Subcutaneous abdominal adipose tissue (tissue), 5 donors: ENCODE data around the gene CD7.

Experiments
- H3K27ac ChIP-seq: one replicate; pipeline ENCODE4 v1.7.0; 2013; ENCODE audit warnings: low read depth, mild to moderate bottlenecking, inconsistent platforms, low read length, moderate library complexity
- H3K27me3 ChIP-seq, 5 donors: one replicate each; pipeline ENCODE4 v1.7.0; 2013; ENCODE audit warnings: low read length in 5 of 5, inconsistent platforms in 1 of 5; ENCODE audit not compliant: control insufficient read depth in 5 of 5, insufficient read depth in 4 of 5
- H3K36me3 ChIP-seq, 5 donors: one replicate each; pipeline ENCODE4 v1.7.0; 2013; ENCODE audit warnings: low read length in 5 of 5; ENCODE audit not compliant: control insufficient read depth in 5 of 5, insufficient read depth in 5 of 5
- H3K4me1 ChIP-seq, 5 donors: one replicate each; pipeline ENCODE4 v1.7.0; 2013; ENCODE audit warnings: low read length in 5 of 5, mild to moderate bottlenecking in 3 of 5, moderate library complexity in 1 of 5; ENCODE audit not compliant: control insufficient read depth in 5 of 5, insufficient read depth in 5 of 5
- H3K4me3 ChIP-seq, 5 donors: one replicate each; pipeline ENCODE4 v1.7.0; 2013; ENCODE audit warnings: low read length in 5 of 5, low read depth in 1 of 5
- H3K9ac ChIP-seq, 5 donors: one replicate each; pipeline ENCODE4 v1.7.0; 2013; ENCODE audit warnings: low read length in 5 of 5, mild to moderate bottlenecking in 4 of 5, moderate library complexity in 3 of 5
- H3K9me3 ChIP-seq, 5 donors: one replicate each; pipeline ENCODE4 v1.7.0; 2013; ENCODE audit warnings: low read length in 5 of 5; ENCODE audit not compliant: control insufficient read depth in 5 of 5
- donor health status: healthy.
- donor health status: healthy.
- donor health status: healthy.
- donor health status: healthy.
- donor health status: healthy.

Gene CD7

DNA sequence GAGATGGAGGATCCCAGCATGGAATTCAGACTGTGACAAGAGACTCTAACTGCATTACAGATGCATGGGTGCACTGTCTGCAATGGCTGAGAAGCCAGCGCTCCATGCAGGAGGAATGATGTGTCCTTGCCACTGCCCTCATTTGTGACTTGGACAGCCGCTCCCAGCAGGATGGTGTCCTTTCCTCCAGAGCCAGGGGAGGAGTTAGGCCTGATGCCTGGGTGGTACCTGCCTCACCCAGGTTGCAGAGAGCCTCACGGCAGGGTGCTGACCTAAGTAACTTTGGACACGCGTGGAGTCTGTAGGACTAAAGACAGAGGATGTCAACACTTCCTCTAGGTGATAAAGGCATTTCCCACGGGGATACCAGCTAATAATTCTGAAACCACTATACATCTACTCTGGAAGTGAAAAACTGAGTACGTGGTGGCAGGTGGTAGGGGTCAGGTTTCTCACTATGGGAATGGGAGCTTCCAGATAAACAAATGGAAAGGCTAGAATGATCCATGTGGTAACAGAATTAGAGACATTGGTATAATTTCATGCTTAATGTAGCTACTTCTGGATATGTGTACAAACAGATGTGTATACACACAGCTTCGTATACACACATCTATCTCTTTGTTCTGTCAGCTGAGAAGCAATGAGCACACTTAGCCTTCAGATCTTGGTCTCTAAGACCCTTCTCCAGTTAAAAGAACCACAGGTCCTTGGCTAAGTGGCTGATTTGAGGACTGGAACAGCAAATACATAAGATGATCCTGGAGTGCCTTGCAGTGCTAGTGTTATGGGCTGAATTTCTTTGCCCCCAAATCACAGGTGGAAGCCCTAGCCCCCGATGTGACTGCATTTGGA lies 30.2 kb downstream of the CD7 start:
- peaks cover 0 to 38% (median 15%) of the 10 kb centered on the region in 5 donors for H3K4me1 ChIP-seq
- H3K9ac ChIP-seq: no peak overlapping the region
- H3K36me3 ChIP-seq: no peaks in the 10 kb centered on the region
- peak overlapping the region; percentile 41 for H3K27ac ChIP-seq
- H3K4me3 ChIP-seq: no peak overlapping the region
- H3K27me3 ChIP-seq: no peaks in the 10 kb centered on the region
- H3K9me3 ChIP-seq: no peaks in the 10 kb centered on the region

DNA sequence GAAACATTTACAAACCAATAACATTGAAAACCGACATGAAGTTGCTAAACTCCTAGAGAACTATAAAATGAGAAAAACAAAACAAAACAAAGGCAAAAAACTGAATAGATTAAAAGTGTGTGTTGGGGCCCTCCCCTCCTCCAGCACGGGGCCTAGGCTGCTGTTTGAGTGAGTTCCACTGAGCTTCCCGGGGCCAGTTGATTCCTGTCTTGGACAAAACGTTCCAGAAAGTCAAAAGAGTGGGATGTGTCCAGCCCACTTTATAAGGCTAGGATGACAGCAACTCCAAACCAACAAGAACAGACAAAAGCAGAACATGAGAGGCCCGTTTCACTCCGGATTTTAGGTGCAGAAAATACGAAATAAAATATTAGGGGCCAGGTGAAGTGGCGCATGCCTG lies 32.3 kb downstream of the CD7 start:
- no peak overlapping the region for H3K4me3 ChIP-seq
- H3K9me3 ChIP-seq: no peaks in the 10 kb centered on the region
- H3K27me3 ChIP-seq: peaks cover 0 to 4% (median 0%) of the 10 kb centered on the region in 5 donors
- no peaks in the 10 kb centered on the region for H3K36me3 ChIP-seq
- H3K27ac ChIP-seq: no peak overlapping the region
- H3K9ac ChIP-seq: no peak overlapping the region
- H3K4me1 ChIP-seq: peaks cover 0 to 36% (median 7%) of the 10 kb centered on the region in 5 donors

DNA sequence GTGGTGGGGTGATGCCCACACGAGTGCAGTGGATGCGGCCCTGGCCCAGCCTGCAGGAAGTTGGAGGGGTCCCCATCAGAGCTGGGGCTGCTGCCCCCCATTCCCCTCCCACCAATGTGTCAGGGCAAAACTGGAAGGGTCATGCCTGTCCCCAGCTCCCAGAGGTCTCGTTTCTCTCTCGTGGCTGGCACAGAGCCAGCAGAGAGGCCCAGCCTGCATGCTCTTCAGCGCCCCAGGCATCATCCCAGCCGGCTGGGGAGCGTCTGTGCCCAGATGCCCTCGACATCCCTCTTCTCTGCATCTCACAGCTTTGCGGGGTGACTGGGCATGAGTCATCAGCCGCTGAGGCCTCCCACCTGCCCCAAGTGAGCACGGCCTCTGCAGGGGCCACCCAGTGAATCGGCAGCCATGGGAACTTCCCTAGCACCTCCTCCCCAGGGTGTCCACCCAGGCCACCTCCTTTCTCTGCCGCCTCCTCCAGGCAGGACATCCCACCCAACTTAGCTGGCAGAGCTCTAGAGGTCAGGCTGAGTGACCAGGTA lies 34.1 kb downstream of the CD7 start:
- no peaks in the 10 kb centered on the region for H3K36me3 ChIP-seq
- H3K9me3 ChIP-seq: no peaks in the 10 kb centered on the region
- H3K4me3 ChIP-seq: no peak overlapping the region
- peaks cover 0 to 4% (median 0%) of the 10 kb centered on the region in 5 donors for H3K27me3 ChIP-seq
- H3K27ac ChIP-seq: no peak overlapping the region
- H3K4me1 ChIP-seq: peaks cover 0 to 28% (median 7%) of the 10 kb centered on the region in 5 donors
- H3K9ac ChIP-seq: peak overlapping the region in 1 of 5 donors; percentile 48

GRCh38 chr17:82282239-82283207 lies 34.9 kb downstream of the CD7 start:
- no peaks in the 10 kb centered on the region for H3K9me3 ChIP-seq
- H3K9ac ChIP-seq: no peak overlapping the region
- no peak overlapping the region for H3K27ac ChIP-seq
- H3K4me3 ChIP-seq: no peak overlapping the region
- H3K4me1 ChIP-seq: peaks cover 0 to 20% (median 4%) of the 10 kb centered on the region in 5 donors
- H3K36me3 ChIP-seq: peaks cover 0 to 7% (median 0%) of the 10 kb centered on the region in 5 donors
- H3K27me3 ChIP-seq: peaks cover 0 to 4% (median 0%) of the 10 kb centered on the region in 5 donors

GRCh38 chr17:82281502-82282238 lies 35.7 kb downstream of the CD7 start:
- H3K36me3 ChIP-seq: peaks cover 0 to 7% (median 0%) of the 10 kb centered on the region in 5 donors
- H3K27me3 ChIP-seq: peaks cover 0 to 4% (median 0%) of the 10 kb centered on the region in 5 donors
- H3K4me3 ChIP-seq: no peak overlapping the region
- no peak overlapping the region for H3K27ac ChIP-seq
- H3K9me3 ChIP-seq: no peaks in the 10 kb centered on the region
- H3K4me1 ChIP-seq: peaks cover 0 to 19% (median 0%) of the 10 kb centered on the region in 5 donors
- no peak overlapping the region for H3K9ac ChIP-seq

DNA sequence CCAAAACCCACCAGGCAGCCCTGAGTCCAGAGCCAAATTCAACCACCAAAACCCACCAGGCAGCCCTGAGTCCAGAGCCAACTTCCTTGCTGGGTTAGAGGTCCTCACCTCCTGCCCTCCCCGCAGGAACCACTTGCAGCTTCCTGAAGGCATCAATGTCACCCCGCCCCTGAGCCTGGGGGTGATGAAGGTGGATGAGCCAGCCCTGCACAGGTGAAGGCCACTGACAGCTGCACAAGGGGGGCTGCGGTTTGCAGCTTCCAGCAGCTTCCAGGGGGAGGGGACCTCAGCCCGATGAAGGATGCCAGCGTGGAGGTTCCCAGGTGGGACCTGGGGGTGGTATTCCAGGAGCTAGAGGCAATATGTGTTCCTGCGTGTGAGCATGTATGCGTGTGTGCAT lies 36.3 kb downstream of the CD7 start:
- H3K9me3 ChIP-seq: no peaks in the 10 kb centered on the region
- peaks cover 0 to 4% (median 0%) of the 10 kb centered on the region in 5 donors for H3K27me3 ChIP-seq
- H3K4me3 ChIP-seq: no peak overlapping the region
- peaks cover 0 to 19% (median 0%) of the 10 kb centered on the region in 5 donors for H3K4me1 ChIP-seq
- peaks cover 0 to 7% (median 0%) of the 10 kb centered on the region in 5 donors for H3K36me3 ChIP-seq
- no peak overlapping the region for H3K9ac ChIP-seq
- H3K27ac ChIP-seq: no peak overlapping the region

GRCh38 chr17:82280537-82280936 lies 36.9 kb downstream of the CD7 start:
- Histone ChIP-seq H3K27ac (no peak overlapping the region), H3K27me3 (peaks cover 0 to 4% (median 0%) of the 10 kb centered on the region in 5 donors)

DNA sequence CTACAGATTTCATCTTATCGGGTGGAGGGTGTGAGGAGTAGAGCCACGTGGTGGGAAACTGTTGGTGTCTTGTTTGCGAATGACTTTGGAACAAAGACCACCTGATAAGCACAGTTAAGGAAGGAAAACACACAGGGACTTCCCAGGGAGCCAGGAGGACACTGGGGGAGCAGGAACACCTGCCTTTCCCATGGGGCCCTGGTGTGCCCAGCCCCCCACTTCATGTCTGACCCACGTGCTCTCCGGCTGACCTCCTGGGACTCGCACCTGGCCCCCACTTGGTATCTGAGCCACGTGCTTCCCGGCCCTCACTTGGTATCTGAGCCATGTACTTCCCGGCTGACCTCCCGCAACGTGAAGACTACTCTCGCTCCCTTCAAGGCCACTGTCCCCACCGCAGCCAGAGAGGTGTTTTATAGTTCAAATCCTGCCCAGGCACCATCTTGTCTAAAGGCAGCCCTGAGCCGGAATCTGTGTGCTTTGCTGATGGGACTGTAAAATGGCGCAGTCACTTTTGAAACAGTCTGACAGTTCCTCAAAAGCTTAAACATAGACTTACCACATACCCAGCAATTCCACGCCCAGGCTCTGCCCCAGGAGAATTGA lies 38.5 kb downstream of the CD7 start:
- no peak overlapping the region for H3K4me3 ChIP-seq
- peaks cover 0 to 28% (median 7%) of the 10 kb centered on the region in 5 donors for H3K4me1 ChIP-seq
- H3K27ac ChIP-seq: no peak overlapping the region
- peaks cover 0 to 4% (median 0%) of the 10 kb centered on the region in 5 donors for H3K27me3 ChIP-seq
- peaks cover 0 to 7% (median 0%) of the 10 kb centered on the region in 5 donors for H3K36me3 ChIP-seq
- no peaks in the 10 kb centered on the region for H3K9me3 ChIP-seq
- H3K9ac ChIP-seq: no peak overlapping the region

More at GRCh38 chr17:82280537-82280936, 36.9 kb downstream of the CD7 start:
- Histone ChIP-seq H3K9me3 (no peaks in the 10 kb centered on the region), H3K4me1 (peaks cover 0 to 19% (median 0%) of the 10 kb centered on the region in 5 donors), H3K9ac (no peak overlapping the region), H3K36me3 (peaks cover 0 to 7% (median 0%) of the 10 kb centered on the region in 5 donors), H3K4me3 (no peak overlapping the region)

- peaks cover 0 to 4% (median 0%) of the 10 kb centered on the region in 5 donors for H3K27me3 ChIP-seq
- H3K9ac ChIP-seq: no peak overlapping the region
- no peak overlapping the region for H3K4me3 ChIP-seq
- H3K27ac ChIP-seq: no peak overlapping the region
- H3K9me3 ChIP-seq: no peaks in the 10 kb centered on the region
- H3K4me1 ChIP-seq: peaks cover 0 to 27% (median 9%) of the 10 kb centered on the region in 5 donors
- H3K36me3 ChIP-seq: peaks cover 0 to 7% (median 0%) of the 10 kb centered on the region in 5 donors
Measured at GRCh38 chr17:82278308-82278707, 39.1 kb downstream of the CD7 start.
